Measurements from ENCODE around the gene WBP1L. TPM values are rescaled to one million over a fixed set of nuclear protein-coding genes. Genes with fewer than 3 reads are reported as not detected.

The WBP1L gene
- total and polyA plus RNA-seq, 2 of the 13 experiments (the other 11 are each of a cell fraction or from before 2014, with no cell fraction given): 8.3 to 12.3 TPM

GRCh38 chr10:102727037-102727818 is 16.5 kb upstream of the WBP1L start:
- WGBS (ENCODE audit: low lambda C conversion rate): 88% methylated on average over 11 of the region's 13 CpGs
- Histone ChIP-seq H3K4me2 (ENCODE audit: low read depth, low read length) (no peak overlapping the region), H3K79me2 (ENCODE audit: insufficient read depth, low read length) (peaks cover 13% of the 10 kb centered on the region), H2AFZ (ENCODE audit: low read length) (no peak overlapping the region), H3K36me3 (replicated peaks in 1 of 2; ENCODE audit: control insufficient read depth in 1 of 2, insufficient read depth in 2 of 2, low read length in 2 of 2) (peaks cover 22 to 58% of the 10 kb centered on the region in 2 experiments), H3K27me3 (ENCODE audit: control insufficient read depth in 1 of 2, insufficient read depth in 2 of 2, low read length in 2 of 2) (no peaks in the 10 kb centered on the region), H3K4me3 (replicated peaks in 1 of 3; ENCODE audit: insufficient read depth in 1 of 3, low read depth in 2 of 3, low read length in 3 of 3) (no peak overlapping the region), H3K9me3 (ENCODE audit: low read length) (no peaks in the 10 kb centered on the region), H3K9ac (ENCODE audit: insufficient read depth, low read depth, low read length) (no peak overlapping the region), H3K27ac (ENCODE audit: extremely low read length, insufficient read depth, low read length) (no peak overlapping the region), H3K4me1 (ENCODE audit: insufficient read depth, low read length) (no peaks in the 10 kb centered on the region), H4K20me1 (ENCODE audit: insufficient read depth, low read length) (peaks cover 3% of the 10 kb centered on the region; the same call in 1 of the 2 replicates)
- TF ChIP-seq ZUFSP (CRISPR knock-in tag; IDR thresholded peaks at IDR 0.05; ENCODE audit: borderline replicate concordance) (no peak), EHMT2 (IDR thresholded peaks at IDR 0.05; ENCODE audit: borderline replicate concordance, low read depth, low read length) (no peak), ZNF253 (CRISPR knock-in tag; IDR thresholded peaks at IDR 0.05; ENCODE audit: borderline replicate concordance) (no peak), XRCC5 (optimal IDR thresholded peaks at IDR 0.05; ENCODE audit: low read length) (no peak), ZNF367 (CRISPR knock-in tag; IDR thresholded peaks at IDR 0.05; ENCODE audit: borderline replicate concordance) (no peak), SSRP1 (CRISPR knock-in tag; IDR thresholded peaks at IDR 0.05) (no peak), ZNF496 (CRISPR knock-in tag; IDR thresholded peaks at IDR 0.05; ENCODE audit: insufficient replicate concordance) (no peak), ZNF816 (CRISPR knock-in tag; IDR thresholded peaks at IDR 0.05; ENCODE audit: borderline replicate concordance) (no peak), SP1 (IDR thresholded peaks at IDR 0.05) (no peak), SP1 (CRISPR knock-in tag; IDR thresholded peaks at IDR 0.05) (no peak), CSRNP1 (CRISPR knock-in tag; IDR thresholded peaks at IDR 0.05) (no peak), ZNF563 (CRISPR knock-in tag; IDR thresholded peaks at IDR 0.05) (no peak), ZNF333 (CRISPR knock-in tag; IDR thresholded peaks at IDR 0.05; ENCODE audit: borderline replicate concordance) (no peak), CAMTA2 (CRISPR knock-in tag; IDR thresholded peaks at IDR 0.05; ENCODE audit: borderline replicate concordance) (no peak), DR1 (CRISPR knock-in tag; IDR thresholded peaks at IDR 0.05) (no peak), RAD51 (IDR thresholded peaks at IDR 0.05; ENCODE audit: borderline replicate concordance) (no peak), SATB2 (CRISPR knock-in tag; IDR thresholded peaks at IDR 0.05) (no peak), ZNF839 (CRISPR knock-in tag; IDR thresholded peaks at IDR 0.05; ENCODE audit: borderline replicate concordance) (no peak), ZNF678 (CRISPR knock-in tag; IDR thresholded peaks at IDR 0.05) (no peak), PAF1 (CRISPR knock-in tag; IDR thresholded peaks at IDR 0.05) (no peak), MLLT10 (CRISPR knock-in tag; IDR thresholded peaks at IDR 0.05) (no peak)
- ATAC-seq: no peak
- BruUV-seq (replicated peaks): no TSS peak
- POLR2A ChIA-PET: interaction anchor here (1.0 kb wide), 1 partner anchor 13 kb away, joined by 4 read pairs; the partner anchor contains the start of gene ARL3
- CTCF ChIA-PET (ENCODE audit: low intra/inter-chr PET ratio, low total read pairs): no interaction called here
- in situ Hi-C loops (cut with HindIII; ENCODE audit: extremely low pct_ligation_motif_present, low pct_unique_long_range_greater_than_20kb): loop anchor here (10.0 to 25.0 kb wide), 2 partner anchors 178 to 335 kb away; no protein-coding TSS in a partner anchor
- FAIRE-seq: no peak
- no peak for DNase-seq (ENCODE audit: low spot score)
- intact Hi-C loops (cut with micrococcal nuclease; ENCODE audit: unreplicated experiment): no loop called here
